Osteocyte (in vitro differentiated cells): ENCODE measurements around the gene FNDC8. TPM values are rescaled to one million over a fixed set of nuclear protein-coding genes. Genes with fewer than 3 reads are reported as not detected.

Experiments used
- DNase-seq: peaks from one replicate; pipeline ENCODE4 v3.0.0; 2021; ENCODE audit warnings: mixed read lengths; ENCODE audit not compliant: unreplicated experiment; ENCODE audit errors: extremely low spot score
- H3K27ac Mint-ChIP-seq: one replicate; pipeline ENCODE4 v1.8.0; 2021; ENCODE audit warnings: mild to moderate bottlenecking, mixed read lengths; ENCODE audit not compliant: unreplicated experiment
- H3K27me3 Mint-ChIP-seq: one replicate; pipeline ENCODE4 v1.8.0; 2021; ENCODE audit warnings: mixed read lengths; ENCODE audit not compliant: unreplicated experiment
- H3K36me3 Mint-ChIP-seq: one replicate; pipeline ENCODE4 v1.8.0; 2021; ENCODE audit warnings: mixed read lengths; ENCODE audit not compliant: unreplicated experiment
- H3K4me1 Mint-ChIP-seq: one replicate; pipeline ENCODE4 v1.8.0; 2021; ENCODE audit warnings: mixed read lengths; ENCODE audit not compliant: unreplicated experiment
- H3K4me3 Mint-ChIP-seq: one replicate; pipeline ENCODE4 v1.8.0; 2021; ENCODE audit warnings: mild to moderate bottlenecking, moderate library complexity, mixed read lengths; ENCODE audit not compliant: unreplicated experiment
- H3K9me3 Mint-ChIP-seq: one replicate; pipeline ENCODE4 v1.8.0; 2021; ENCODE audit warnings: mixed read lengths; ENCODE audit not compliant: unreplicated experiment
- CTCF ChIP-seq: fragments of 200-600 bp; sonication (generic); IDR thresholded peaks from 2 replicates; pipeline ENCODE4 v1.5.0; 2021; ENCODE audit warnings: antibody characterized with exemption, mild to moderate bottlenecking, moderate library complexity
- long read RNA-seq: library from polyadenylated mRNA; unstranded; transcript quantifications from one replicate; pipeline ENCODE4 v2.0.0, GENCODE V29; 2021
- total RNA-seq: library from RNA; stranded (reverse); gene quantifications from 2 replicates; pipeline ENCODE4 v1.2.1, GENCODE V29; 2021

Gene FNDC8
- not detected in 2 replicates for total RNA-seq
- long read RNA-seq, result 0 reads

DNA sequence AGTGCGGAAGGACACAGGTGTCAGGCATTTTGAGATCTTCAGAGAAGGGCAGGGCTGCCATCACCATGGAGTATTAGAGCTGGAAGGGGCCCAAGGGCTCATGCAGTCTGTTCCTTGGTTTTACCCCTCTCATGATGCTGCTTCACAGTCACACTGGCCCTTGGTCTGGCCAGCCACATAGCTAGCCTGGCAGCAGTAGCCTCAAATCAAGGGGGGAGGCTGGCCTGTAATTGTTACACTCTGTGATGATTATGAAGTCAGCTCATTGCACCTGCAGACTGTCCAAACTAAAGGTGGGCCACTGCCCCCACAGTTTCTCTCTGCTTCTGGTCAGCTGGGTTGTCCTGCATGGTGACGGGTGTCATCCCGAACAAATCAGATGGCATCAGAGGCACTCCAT is at the start of gene FNDC8:
Gene FNDC8 (plus strand): TSS at position 301 of the 400 bp plus-strand sequence. CDS start 79 bp downstream, at position 380.
- Mint-ChIP-seq H3K4me3 (peak within 1 kb of the TSS; percentile 5), H3K27me3 (no peaks in the 10 kb centered on the region), H3K9me3 (no peaks in the 10 kb centered on the region), H3K27ac (no peak within 1 kb of the TSS), H3K36me3 (no peaks in the 10 kb centered on the region), H3K4me1 (peaks cover 26% of the 10 kb centered on the region)
- DNase-seq, result no peak
- TF ChIP-seq CTCF, result no peak

DNA sequence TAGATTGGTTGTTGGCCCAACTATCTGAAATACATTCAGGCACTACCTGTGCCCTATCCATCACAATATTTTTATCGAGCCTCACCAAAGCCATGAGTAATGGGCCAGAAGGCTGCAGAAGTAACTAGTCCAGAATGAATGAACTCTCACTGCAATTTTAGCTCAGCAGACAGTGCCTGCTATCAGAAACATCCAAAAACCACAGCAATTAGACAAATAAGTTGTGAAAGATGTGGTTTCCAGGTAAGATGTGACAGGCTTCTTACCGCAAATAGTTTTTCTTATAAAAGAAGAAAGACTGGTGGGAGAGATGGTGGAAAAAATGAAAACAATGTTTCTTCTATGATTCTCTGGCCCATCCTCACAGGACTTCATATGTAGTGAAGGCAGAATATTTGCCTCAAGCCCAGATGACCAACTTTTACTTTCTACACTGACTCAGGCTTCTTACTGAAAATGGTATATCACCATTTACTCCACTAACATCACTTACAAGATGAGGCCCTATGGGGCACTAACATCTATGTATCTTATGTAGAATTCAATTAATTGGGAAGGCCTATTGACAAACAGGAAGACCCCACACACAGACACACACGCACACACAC is 48.1 kb upstream of the FNDC8 start:
- Mint-ChIP-seq H3K9me3 (no peaks in the 10 kb centered on the region), H3K4me3 (no peak overlapping the region), H3K27ac (no peak overlapping the region), H3K27me3 (no peaks in the 10 kb centered on the region), H3K36me3 (no peaks in the 10 kb centered on the region), H3K4me1 (peaks cover 31% of the 10 kb centered on the region)
- no peak for DNase-seq
- no peak for TF ChIP-seq CTCF

- H3K4me1 Mint-ChIP-seq, result peaks cover 25% of the 10 kb centered on the region
- TF ChIP-seq CTCF, result no peak
Observed at GRCh38 chr17:35073991-35074627, 47.3 kb upstream of the FNDC8 start.

GRCh38 chr17:35074711-35075707 is 46.4 kb upstream of the FNDC8 start:
- no peak overlapping the region for H3K4me3 Mint-ChIP-seq
- peaks cover 20% of the 10 kb centered on the region for H3K4me1 Mint-ChIP-seq
- H3K27ac Mint-ChIP-seq, result no peak overlapping the region
- H3K36me3 Mint-ChIP-seq, result peaks cover 2% of the 10 kb centered on the region
- H3K27me3 Mint-ChIP-seq, result no peaks in the 10 kb centered on the region
- H3K9me3 Mint-ChIP-seq, result no peaks in the 10 kb centered on the region
- no peak for DNase-seq
- TF ChIP-seq CTCF, result no peak

More at GRCh38 chr17:35073991-35074627, 47.3 kb upstream of the FNDC8 start:
- no peak for DNase-seq
- H3K27ac Mint-ChIP-seq, result no peak overlapping the region
- H3K27me3 Mint-ChIP-seq, result no peaks in the 10 kb centered on the region
- peaks cover 2% of the 10 kb centered on the region for H3K36me3 Mint-ChIP-seq
- H3K4me3 Mint-ChIP-seq, result no peak overlapping the region
- no peaks in the 10 kb centered on the region for H3K9me3 Mint-ChIP-seq

DNA sequence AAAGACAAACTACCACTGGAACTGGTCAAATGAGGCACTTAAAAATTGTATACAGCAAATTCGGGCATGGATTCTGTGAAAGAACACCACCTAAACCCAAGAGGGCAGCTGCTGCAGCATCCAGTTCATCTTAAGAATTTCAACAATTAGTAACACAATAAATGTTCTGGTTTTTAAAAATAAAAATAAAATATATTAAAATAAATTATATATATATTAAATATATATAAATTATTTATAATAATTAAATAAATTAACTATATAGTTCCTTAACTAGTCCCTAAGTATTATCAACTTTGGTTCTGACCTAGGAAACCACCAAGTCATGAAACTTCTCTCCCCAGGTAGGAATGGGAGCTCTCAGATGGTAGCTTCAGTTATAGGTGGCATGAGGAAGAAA is 44.5 kb upstream of the FNDC8 start:
- Mint-ChIP-seq H3K4me3 (no peak overlapping the region), H3K27me3 (no peaks in the 10 kb centered on the region), H3K27ac (no peak overlapping the region), H3K4me1 (peaks cover 24% of the 10 kb centered on the region), H3K36me3 (peaks cover 2% of the 10 kb centered on the region), H3K9me3 (no peaks in the 10 kb centered on the region)
- no peak for TF ChIP-seq CTCF
- no peak for DNase-seq
